IPS-18c (cell line): ENCODE data around the gene COL18A1.
"Not testable (repeated sequence)": the region's sequence is repeated elsewhere in the genome, so short reads cannot be mapped to it uniquely, and the experiment has no call there.

Source experiments
- H3K4me3 ChIP-seq: 2 replicates; pipeline ENCODE4 v1.7.0; 2013; ENCODE audit warnings: low read depth, mild to moderate bottlenecking, low read length, moderate library complexity; ENCODE audit not compliant: insufficient read depth
- H3K9me3 ChIP-seq: one replicate; pipeline ENCODE4 v1.6.1; 2013; ENCODE audit warnings: mild to moderate bottlenecking, low read length, moderate library complexity; ENCODE audit not compliant: control insufficient read depth, insufficient read depth

COL18A1 gene

GRCh38 chr21:45404730-45405270 lies at the start of gene COL18A1:
COL18A1 (plus strand) TSS chr21:45405165; CDS start chr21:45405231, 66 bp downstream.
- H3K4me3 ChIP-seq, result peak within 1 kb of the TSS; percentile 71
- H3K9me3 ChIP-seq, result peaks cover 3% of the 10 kb centered on the region

DNA sequence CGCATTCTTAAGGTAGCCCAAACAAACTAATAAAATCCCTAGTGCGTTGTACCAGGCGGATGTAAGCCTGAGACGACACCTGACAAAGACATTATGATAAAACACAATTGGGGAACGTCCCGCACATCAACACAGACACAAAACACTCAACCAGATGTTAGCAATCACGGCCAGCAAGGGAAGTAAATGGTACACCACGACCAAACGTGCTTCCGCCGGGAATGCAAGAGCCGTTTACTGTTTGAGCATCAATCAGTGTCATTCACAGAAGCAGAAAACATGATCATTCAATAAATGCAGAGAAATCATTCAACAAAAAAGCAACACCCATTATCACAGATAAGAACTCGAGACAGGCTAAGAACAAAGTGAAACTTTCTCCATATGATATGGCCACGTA lies 49.4 kb upstream of the COL18A1 start:
- no peaks in the 10 kb centered on the region for H3K9me3 ChIP-seq
- H3K4me3 ChIP-seq, result no peak overlapping the region

GRCh38 chr21:45356251-45356650 lies 48.7 kb upstream of the COL18A1 start:
- H3K9me3 ChIP-seq, result no peaks in the 10 kb centered on the region
- no peak overlapping the region for H3K4me3 ChIP-seq

DNA sequence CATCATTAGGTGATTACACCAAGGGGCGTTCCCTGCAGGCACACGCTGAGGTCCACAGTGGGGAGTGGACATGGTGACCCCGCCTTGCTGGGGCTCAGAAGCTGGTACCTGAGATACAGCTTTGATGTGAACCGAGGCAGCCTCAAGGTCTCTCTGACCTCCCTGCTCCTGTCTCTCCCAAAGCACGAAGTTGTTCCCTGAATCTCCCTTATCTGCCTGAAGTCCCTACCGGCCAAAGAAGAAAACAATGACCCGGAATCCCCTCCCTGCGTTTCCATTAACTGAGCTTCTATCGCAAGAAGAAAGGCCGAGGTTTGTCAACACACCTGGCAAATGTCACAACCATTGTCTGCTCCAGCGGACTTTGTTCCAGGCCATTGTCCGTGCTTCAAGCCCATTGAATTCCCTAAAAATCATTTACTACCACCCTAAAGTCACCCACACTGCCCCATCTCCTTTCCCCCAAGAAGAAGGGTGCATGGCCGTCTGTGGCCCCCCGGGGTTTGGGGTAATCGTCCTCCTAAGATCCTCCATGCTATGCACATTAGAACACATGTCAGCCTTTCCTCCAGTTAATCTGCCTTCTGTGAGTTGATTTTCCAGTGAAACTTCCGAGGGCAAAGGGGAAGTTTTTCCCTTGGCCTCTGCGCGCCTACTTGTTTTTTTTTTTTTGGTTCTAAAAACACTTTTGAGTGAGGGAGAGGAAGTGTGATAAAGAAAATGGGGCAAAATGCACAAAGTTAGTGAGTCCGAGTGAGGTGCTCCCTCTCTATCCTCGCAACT lies 48.1 kb upstream of the COL18A1 start:
- H3K9me3 ChIP-seq, result no peaks in the 10 kb centered on the region
- no peak overlapping the region for H3K4me3 ChIP-seq

- Histone ChIP-seq H3K9me3 (no peaks in the 10 kb centered on the region), H3K4me3 (no peak overlapping the region)
Measured at GRCh38 chr21:45357436-45358260, 47.3 kb upstream of the COL18A1 start.

GRCh38 chr21:45358261-45358670 lies 46.7 kb upstream of the COL18A1 start:
- H3K4me3 ChIP-seq, result no peak overlapping the region
- no peaks in the 10 kb centered on the region for H3K9me3 ChIP-seq

- Histone ChIP-seq H3K9me3 (no peaks in the 10 kb centered on the region), H3K4me3 (no peak overlapping the region)
Measured at GRCh38 chr21:45358711-45359310, 46.2 kb upstream of the COL18A1 start.

DNA sequence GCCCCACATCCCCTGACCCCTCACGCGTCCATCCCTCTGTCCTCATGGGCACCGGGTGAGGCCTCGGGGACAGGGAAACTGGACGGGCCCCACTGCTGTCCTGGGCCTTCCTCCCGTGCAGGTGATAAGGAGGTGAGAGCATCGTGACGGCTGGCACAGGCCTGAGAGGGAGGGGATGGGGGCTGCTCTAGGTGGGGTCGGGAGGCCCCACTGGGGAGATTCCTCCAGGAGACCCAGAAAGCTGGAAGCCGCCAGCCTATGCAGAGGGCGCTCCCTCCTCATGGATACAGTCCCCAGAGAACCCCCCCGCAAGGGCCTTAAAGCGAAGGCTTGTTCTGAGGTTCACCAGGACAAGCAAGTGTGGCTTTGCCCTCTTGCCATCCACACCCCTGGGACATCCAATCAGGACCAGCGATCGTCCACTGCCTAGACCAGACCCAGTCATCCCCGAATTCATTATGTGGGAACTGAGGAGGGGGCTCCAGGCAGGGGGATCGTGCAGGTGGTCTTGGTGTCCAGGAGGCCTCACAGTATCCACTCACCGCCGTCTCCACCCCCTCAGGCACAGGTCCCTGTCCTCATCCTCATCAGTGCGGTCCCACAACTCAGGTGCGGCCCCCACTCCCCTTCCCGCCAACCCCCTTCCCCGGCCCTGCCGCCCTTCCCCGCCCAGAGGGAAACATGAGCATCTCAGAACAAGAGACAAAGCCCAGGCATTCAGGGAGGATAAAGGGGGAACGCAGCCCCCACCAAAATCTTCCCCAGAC lies 45.3 kb upstream of the COL18A1 start:
- H3K4me3 ChIP-seq, result no peak overlapping the region
- H3K9me3 ChIP-seq, result no peaks in the 10 kb centered on the region

- Histone ChIP-seq H3K9me3 (no peaks in the 10 kb centered on the region), H3K4me3 (no peak overlapping the region)
Measured at GRCh38 chr21:45361033-45361997, 43.6 kb upstream of the COL18A1 start.

DNA sequence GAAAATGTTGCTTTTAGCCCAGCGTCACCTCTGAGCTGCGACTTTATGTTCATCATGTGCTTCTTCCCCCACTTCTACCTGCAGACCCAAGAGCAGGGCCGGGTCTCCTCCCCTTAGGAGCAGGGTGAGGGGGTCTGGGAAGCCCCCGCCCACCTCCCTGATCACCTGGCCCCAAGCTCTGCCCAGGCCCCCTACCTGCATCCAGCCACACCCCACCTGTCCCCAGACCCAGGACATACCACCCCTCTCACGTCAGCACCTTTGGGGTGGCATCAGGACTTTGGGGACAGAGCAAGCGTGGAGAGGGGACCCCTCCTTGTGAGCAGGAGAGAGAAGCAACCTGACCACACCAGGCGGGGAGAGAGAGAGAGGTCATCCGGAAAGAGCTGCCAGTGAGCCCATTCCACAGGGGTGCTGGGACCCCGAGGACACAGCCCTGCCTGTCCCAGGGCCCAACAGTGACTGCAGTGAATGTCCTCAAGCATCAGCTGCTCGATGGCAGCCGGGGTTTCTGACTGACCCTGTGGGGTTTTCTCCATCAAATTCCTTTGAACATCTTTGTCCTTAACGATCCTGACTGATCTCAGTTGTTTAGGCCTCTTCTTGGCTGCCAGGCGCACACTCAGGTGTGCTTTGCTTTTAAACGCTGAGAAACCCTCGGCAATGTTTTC lies 42.8 kb upstream of the COL18A1 start:
- H3K4me3 ChIP-seq, result no peak overlapping the region
- H3K9me3 ChIP-seq, result no peaks in the 10 kb centered on the region

DNA sequence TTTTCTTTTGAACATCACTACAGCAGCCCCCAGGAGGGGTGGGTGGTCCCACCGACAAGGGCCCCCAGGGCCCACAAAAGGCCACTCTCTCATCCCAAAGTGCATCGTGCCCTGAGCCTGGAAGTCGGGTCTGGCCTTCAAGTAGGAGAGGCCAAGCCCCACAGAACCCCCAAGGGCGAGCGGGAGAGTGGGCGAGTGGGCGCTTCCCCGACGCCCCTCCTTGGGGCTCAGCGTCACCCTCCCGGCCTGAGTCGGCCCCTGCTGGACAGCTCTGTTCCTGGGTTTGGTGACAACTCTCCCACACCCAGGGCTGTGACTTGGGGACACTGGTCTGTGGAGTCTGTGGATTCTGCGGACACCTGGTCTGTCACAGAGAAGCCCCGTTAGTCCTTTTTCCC lies 42.2 kb upstream of the COL18A1 start:
- H3K9me3 ChIP-seq, result no peaks in the 10 kb centered on the region
- no peak overlapping the region for H3K4me3 ChIP-seq

GRCh38 chr21:45363272-45363671 lies 41.7 kb upstream of the COL18A1 start:
- not testable (repeated sequence) for H3K4me3 ChIP-seq, H3K9me3 ChIP-seq

GRCh38 chr21:45363921-45364467 lies 41.0 kb upstream of the COL18A1 start:
- H3K9me3 ChIP-seq, result no peaks in the 10 kb centered on the region
- H3K4me3 ChIP-seq, result no peak overlapping the region

- H3K9me3 ChIP-seq, result no peaks in the 10 kb centered on the region
- H3K4me3 ChIP-seq, result no peak overlapping the region
Measured at GRCh38 chr21:45364468-45365185, 40.3 kb upstream of the COL18A1 start.

- no peaks in the 10 kb centered on the region for H3K9me3 ChIP-seq
- no peak overlapping the region for H3K4me3 ChIP-seq
Measured at GRCh38 chr21:45365186-45365607, 39.8 kb upstream of the COL18A1 start.
